Measurements from ENCODE around the gene TMC6. TPM values are rescaled to one million over a fixed set of nuclear protein-coding genes. Genes with fewer than 3 reads are reported as not detected.

The TMC6 gene
- total RNA-seq, 1 experiment from 2014 or later = 22.9 TPM

DNA sequence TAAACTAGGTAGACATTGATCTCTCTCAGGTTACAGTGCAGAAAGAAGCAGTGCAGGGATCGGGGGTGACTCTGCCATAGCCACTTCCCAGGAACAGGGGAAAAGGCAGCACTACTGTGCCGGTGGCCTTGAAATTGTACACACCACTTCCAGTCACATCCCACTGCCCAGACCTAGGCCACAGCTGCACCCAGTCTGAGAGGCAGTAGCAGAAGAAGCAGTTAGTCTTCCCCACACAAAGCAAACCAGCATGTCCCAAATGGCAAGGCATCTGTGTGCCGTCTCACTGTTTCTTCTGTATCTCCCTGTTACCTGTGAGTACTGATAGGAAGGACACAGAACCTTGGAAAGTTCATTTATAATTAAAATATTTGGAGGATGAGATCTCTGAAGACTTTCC lies 47.0 kb downstream of the TMC6 start:
- Histone ChIP-seq H3K4me1 (ENCODE audit: insufficient read depth, low read length, poor library complexity, severe bottlenecking) (no peaks in the 10 kb centered on the region), H3K4me3 (ENCODE audit: low read depth, low read length, poor library complexity, severe bottlenecking) (no peak overlapping the region), H3K27ac (ENCODE audit: low read depth, low read length, poor library complexity, severe bottlenecking) (no peak overlapping the region), H3K36me3 (ENCODE audit: insufficient read depth, low read length, poor library complexity, severe bottlenecking) (peaks cover 26% of the 10 kb centered on the region), H3K27me3 (replicated peaks; ENCODE audit: insufficient read depth, low read depth, low read length, poor library complexity) (no peaks in the 10 kb centered on the region), H3K9me3 (ENCODE audit: low read depth, low read length, poor library complexity, severe bottlenecking) (no peaks in the 10 kb centered on the region)
- no TSS peak for BruUV-seq (replicated peaks)
- TF ChIP-seq, protein P1, sequence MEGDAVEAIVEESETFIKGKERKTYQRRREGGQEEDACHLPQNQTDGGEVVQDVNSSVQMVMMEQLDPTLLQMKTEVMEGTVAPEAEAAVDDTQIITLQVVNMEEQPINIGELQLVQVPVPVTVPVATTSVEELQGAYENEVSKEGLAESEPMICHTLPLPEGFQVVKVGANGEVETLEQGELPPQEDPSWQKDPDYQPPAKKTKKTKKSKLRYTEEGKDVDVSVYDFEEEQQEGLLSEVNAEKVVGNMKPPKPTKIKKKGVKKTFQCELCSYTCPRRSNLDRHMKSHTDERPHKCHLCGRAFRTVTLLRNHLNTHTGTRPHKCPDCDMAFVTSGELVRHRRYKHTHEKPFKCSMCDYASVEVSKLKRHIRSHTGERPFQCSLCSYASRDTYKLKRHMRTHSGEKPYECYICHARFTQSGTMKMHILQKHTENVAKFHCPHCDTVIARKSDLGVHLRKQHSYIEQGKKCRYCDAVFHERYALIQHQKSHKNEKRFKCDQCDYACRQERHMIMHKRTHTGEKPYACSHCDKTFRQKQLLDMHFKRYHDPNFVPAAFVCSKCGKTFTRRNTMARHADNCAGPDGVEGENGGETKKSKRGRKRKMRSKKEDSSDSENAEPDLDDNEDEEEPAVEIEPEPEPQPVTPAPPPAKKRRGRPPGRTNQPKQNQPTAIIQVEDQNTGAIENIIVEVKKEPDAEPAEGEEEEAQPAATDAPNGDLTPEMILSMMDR (conservative IDR thresholded peaks at IDR 0.05; ENCODE audit: low read depth, low read length) = no peak
- TF ChIP-seq EZH2 (IDR thresholded peaks at IDR 0.05; ENCODE audit: borderline replicate concordance, low read depth, low read length, poor library complexity, severe bottlenecking) = no peak
- no peak for DNase-seq (ENCODE audit: low spot score)
- CTCF ChIA-PET = interaction anchor here (0.5 kb wide), 1 partner anchor 30 kb away, joined by 12 read pairs; no protein-coding TSS in a partner anchor
- intact Hi-C loops (cut with micrococcal nuclease; ENCODE audit: unreplicated experiment) = no loop called here
- POLR2A ChIA-PET (ENCODE audit: low non-redundant PET) = no interaction called here

GRCh38 chr17:78079253-78079652 lies 49.3 kb downstream of the TMC6 start:
- no peaks in the 10 kb centered on the region for H3K4me1 ChIP-seq (ENCODE audit: insufficient read depth, low read length, poor library complexity, severe bottlenecking)
- H3K36me3 ChIP-seq (ENCODE audit: insufficient read depth, low read length, poor library complexity, severe bottlenecking) = peaks cover 32% of the 10 kb centered on the region
- TF ChIP-seq, protein P1 (conservative IDR thresholded peaks at IDR 0.05; ENCODE audit: low read depth, low read length) = no peak
- no peak for TF ChIP-seq EZH2 (IDR thresholded peaks at IDR 0.05; ENCODE audit: borderline replicate concordance, low read depth, low read length, poor library complexity, severe bottlenecking)
- H3K27ac ChIP-seq (ENCODE audit: low read depth, low read length, poor library complexity, severe bottlenecking) = no peak overlapping the region
- ChIA-PET POLR2A (ENCODE audit: low non-redundant PET) (no interaction called here), CTCF (no interaction called here)
- BruUV-seq (replicated peaks) = no TSS peak
- H3K9me3 ChIP-seq (ENCODE audit: low read depth, low read length, poor library complexity, severe bottlenecking) = no peaks in the 10 kb centered on the region
- H3K27me3 ChIP-seq (replicated peaks; ENCODE audit: insufficient read depth, low read depth, low read length, poor library complexity) = no peaks in the 10 kb centered on the region
- no peak for DNase-seq (ENCODE audit: low spot score)
- no peak overlapping the region for H3K4me3 ChIP-seq (ENCODE audit: low read depth, low read length, poor library complexity, severe bottlenecking)
- intact Hi-C loops (cut with micrococcal nuclease; ENCODE audit: unreplicated experiment) = no loop called here

- Histone ChIP-seq H3K4me1 (ENCODE audit: insufficient read depth, low read length, poor library complexity, severe bottlenecking) (no peaks in the 10 kb centered on the region), H3K27ac (ENCODE audit: low read depth, low read length, poor library complexity, severe bottlenecking) (no peak overlapping the region), H3K36me3 (ENCODE audit: insufficient read depth, low read length, poor library complexity, severe bottlenecking) (peaks cover 53% of the 10 kb centered on the region), H3K9me3 (ENCODE audit: low read depth, low read length, poor library complexity, severe bottlenecking) (no peaks in the 10 kb centered on the region), H3K4me3 (ENCODE audit: low read depth, low read length, poor library complexity, severe bottlenecking) (no peak overlapping the region), H3K27me3 (replicated peaks; ENCODE audit: insufficient read depth, low read depth, low read length, poor library complexity) (no peaks in the 10 kb centered on the region)
- intact Hi-C loops (cut with micrococcal nuclease; ENCODE audit: unreplicated experiment) = no loop called here
- ChIA-PET CTCF (no interaction called here), POLR2A (ENCODE audit: low non-redundant PET) (no interaction called here)
- BruUV-seq (replicated peaks) = no TSS peak
- no peak for DNase-seq (ENCODE audit: low spot score)
- TF ChIP-seq, protein P1 (conservative IDR thresholded peaks at IDR 0.05; ENCODE audit: low read depth, low read length) = no peak
- TF ChIP-seq EZH2 (IDR thresholded peaks at IDR 0.05; ENCODE audit: borderline replicate concordance, low read depth, low read length, poor library complexity, severe bottlenecking) = no peak
These were observed 53.0 kb downstream of the TMC6 start for GRCh38 chr17:78075545-78075944.
